Testis (tissue), 2 donors: ENCODE results near the gene GRAMD1B.

Experiments used
- CTCF ChIP-seq, 3 experiments: fragments of 450-650 bp in 2 of 3; fragments of 200-600 bp in 1 of 3; sonication (generic) in 1 of 3; IDR thresholded peaks; one replicate each; pipeline ENCODE4 v1.5.1; 2016 to 2019; ENCODE audit warnings: antibody characterized with exemption in 3 of 3, mild to moderate bottlenecking in 2 of 3, moderate library complexity in 1 of 3
- POLR2A ChIP-seq: fragments of 450-650 bp; IDR thresholded peaks from one replicate; pipeline ENCODE4 v1.6.1; 2017; ENCODE audit warnings: antibody characterized with exemption, mild to moderate bottlenecking, moderate library complexity

- TF ChIP-seq POLR2A, result no peak
- TF ChIP-seq CTCF (IDR thresholded peaks at IDR 0.05), result no peak
These were observed 199.0 kb downstream of the GRAMD1B start for GRCh38 chr11:123628936-123629683.
